GM19025 (cell line): Measurements from ENCODE around the gene ABCG5.

Experiments used
- ATAC-seq: cut with Tn5 transposase; IDR thresholded peaks from one replicate; pipeline ENCODE4 v1.9.1; 2021; ENCODE audit warnings: mild to moderate bottlenecking, low read depth, moderate library complexity; ENCODE audit not compliant: unreplicated experiment

ABCG5 gene

DNA sequence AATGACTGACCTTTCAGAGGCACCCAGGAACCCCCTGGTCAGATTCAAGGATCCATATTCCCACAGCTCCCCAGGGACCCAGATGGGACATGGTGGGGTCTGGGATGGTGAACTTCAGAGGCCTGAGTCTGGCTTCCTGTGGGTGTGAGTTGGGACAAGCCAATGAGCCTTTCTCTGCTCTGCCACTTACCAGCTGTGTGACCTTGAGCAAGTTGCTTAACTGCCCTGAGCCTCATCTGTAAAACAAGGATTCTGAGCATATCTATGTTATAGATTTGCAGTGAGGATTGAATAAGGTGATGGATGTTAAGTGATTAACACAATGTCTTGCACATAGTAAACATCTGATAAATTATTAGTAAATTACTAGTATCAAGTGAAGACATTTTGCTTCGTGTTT, 6.5 kb upstream of the ABCG5 start:
- ATAC-seq, result no peak

DNA sequence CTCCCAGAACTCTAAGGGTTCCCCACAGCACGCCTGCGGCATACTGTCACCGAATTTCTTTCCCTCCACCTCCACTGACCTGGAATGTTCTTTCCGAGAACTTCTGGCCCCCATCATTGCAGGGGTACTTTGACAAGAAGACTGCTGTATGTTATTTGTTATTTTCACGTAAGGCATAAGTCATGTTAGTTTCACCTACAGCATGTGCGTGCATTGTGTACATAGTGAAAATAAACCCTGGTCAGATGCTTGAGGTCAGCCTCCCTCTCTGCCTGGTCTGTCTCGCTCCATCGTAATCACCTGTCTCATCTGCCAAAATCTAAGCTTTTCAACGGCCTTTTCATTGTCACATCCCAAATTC, 4.2 kb upstream of the ABCG5 start:
- ATAC-seq, result no peak

DNA sequence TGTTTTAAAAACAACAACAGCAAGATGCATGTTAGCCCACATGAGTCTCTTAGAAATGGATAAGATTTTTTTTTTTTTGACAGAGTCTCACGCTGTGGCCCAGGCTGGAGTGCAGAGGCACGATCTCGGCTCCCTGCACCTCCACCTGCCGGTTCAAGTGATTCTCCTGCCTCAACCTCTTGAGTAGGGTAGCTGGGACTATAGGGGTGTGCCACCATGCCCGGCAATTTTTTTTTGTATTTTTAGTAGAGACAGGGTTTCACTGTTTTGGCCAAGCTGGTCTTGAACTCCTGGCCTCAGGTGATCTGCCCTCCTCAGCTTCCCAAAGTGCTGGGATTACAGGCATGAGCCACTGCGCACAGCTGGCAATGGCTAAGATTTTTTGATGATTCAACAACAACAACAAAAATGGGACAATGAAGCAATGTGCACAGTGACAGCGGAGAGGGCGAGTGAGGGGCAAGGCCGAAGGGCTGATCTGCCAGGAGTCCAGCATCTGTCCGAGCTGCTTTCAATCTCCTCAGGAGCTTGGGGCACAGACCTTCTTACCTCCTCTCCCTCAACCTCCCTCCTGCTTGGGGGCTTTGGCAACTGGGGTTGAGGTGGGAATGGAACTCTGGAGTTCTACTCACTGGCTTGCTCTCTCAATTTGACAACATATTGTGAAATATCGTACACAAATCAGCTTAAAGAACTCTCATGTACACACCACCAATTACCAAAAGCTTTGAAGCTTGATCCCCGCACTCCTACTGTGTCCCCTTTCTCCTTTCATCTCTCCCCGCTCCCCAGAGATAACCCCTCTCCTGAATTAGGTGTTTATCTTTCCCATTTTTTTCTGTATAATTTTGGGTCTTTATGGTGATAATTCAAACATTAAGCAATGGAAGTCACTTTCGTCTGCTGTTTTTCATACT, 3.6 kb upstream of the ABCG5 start:
- no peak for ATAC-seq

DNA sequence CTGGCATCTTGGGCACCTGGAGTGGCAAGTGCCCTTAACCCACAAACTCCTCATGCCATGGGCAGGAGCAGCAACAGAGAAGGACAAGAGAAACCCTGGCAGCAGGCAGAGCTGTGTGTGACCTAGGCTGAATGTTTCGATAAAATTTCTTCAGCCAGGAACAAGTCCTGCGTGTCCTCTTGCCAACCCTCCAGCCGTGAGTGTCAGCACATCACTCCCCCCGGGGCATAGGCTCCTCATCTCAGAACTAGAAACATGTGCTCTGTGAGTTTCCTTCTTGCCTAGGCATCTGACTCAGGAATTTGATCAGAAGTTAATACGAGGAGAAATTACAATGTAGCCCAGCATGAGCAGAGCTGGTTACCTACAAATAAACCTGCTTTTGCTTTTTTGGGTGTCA, 2.3 kb upstream of the ABCG5 start:
- ATAC-seq, result no peak

DNA sequence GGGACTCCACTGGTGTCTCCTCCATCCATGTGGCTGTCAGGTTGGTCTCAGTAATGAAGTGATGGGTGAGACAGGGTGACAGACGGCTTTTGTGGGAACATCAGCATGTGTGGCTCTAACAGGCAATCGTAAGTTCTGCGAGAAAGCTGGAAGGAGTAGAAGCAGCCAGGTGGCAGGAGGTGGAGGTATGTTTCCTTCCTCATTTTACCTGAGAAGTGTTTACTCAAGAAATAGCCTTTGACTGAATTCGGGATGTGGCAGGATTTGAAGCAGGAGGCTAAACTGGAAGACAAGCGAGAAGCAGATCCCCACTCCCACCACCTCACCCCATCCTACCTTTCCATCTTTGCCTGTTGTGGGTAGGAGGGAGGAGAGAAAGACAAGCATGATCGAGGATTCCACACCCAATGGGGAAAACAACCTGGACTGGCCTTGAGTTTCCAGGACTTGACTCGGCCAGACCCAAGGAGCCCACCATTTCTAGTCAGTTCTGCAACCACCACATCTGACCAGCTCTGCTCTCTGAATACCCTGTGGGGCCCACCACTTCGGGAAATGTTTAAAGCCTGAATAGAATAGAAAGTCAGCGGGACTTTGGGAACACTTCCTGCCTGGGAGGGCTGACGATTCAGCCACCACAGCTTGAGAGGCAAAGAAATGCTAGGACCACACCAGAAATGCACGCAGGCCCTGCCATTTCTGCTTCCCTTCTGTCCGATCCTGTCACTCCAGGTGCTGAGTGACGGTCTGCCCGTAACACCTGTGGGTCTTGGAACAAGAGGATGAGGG, 1.3 kb upstream of the ABCG5 start:
- no peak for ATAC-seq

DNA sequence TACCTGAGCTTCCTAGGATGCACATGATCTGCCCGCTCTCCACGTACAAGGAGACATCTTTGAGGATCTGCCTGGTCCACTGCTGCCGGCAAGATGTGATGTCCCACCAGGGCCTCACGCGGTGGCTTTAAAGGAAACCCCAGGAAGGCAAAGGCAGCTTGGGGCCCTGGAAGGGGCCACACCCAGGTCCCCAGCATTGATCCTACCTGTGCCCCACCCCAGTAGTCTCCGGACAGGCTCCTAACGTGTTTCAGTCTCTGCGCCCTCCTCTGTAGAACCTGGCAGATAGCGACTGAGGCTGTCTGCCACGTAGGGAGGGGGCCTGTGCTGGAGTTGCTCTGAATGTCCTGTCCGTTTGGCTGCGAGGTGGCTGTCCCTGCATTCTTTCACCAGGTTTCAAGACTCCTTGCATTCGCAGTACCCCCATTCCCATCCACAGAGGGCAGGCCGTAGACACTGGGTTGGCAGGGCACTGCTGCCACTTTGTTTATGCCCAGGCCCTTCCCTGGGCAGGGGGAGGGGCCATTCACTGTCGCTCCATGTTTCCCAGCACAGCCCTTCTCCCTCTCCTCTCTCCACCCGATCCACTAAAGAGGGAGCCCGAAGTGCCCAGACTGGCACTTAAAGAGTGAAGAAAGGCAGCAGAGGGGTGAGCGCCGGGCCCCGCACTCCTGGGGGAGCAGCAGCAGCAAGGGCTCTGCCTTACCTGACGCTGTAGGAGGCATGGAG, 644 bp downstream of the ABCG5 start:
- no peak for ATAC-seq

DNA sequence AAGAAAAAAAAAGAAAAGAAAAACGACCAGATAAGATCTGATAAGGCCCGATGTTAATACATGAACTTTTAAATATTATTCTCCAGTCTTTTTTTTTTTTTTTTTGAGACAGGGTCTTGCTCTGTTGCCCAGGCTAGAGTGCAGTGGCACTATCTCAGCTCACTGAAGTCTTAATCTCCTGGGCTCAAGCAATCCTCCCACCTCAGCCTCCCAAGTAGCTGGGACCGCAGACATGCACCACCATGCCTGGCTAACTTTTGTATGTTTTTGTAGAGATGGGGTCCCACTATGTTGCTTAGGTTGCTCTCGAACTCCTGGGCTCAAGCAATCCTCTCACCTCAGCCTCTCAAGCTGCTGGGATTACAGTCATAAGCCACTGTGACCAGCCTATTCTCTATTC, 1.6 kb downstream of the ABCG5 start:
- no peak for ATAC-seq

DNA sequence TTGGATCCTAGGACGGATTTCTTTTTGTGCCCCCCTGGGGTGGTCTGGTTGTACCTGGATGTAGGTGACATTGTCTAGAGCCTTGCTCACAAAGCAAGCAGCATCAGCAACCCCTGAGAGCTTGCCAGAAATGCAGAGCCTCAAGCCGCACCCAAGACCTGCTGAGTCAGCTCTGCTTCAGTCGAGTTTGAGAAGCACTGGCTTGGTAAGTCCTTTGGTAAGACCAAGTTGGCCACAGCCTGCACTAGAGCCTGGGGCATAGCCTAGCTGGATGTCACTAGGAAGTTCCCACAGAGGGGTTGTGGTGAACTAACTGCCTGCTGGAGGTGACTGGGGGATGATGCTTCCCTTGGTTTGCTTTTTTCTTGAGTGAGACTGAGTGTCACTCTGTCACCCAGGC, 6.2 kb downstream of the ABCG5 start:
- no peak for ATAC-seq

DNA sequence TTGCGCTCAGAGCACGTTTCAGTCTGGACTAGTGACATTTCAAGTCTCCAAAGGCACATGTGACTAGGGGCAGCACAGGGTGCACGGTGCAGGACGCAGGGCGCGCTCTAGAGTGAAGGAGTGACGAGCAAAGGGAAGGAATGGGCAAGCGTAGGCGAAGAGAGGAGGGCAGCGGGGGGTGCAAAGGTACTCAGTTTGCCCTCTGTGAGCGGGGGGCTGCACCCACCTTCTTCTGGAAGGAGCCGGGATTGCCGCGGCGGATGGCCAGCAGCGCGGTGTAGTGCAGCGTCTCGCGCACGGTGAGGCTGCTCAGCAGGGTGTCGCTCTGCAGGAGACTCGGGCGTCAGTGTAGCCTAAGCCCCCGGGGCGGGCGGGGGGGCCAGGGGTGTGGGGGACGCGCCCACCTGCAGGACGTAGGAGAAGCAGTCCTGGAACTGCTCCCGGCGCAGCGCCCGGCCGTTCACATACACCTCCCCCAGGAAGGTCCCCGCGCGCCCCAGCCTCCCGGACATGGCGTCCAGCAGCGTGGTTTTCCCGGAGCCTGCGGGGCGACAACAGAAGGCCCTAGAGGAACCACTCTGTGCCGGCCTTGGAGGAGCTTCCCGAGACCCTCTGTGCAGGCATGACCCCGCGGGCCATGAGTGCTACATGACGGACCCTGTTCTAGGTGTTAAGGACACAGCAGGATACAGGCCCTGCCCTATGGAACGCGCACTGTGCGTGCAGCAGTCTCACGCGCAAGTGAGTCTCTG, 6.9 kb downstream of the ABCG5 start:
- ATAC-seq, result no peak

DNA sequence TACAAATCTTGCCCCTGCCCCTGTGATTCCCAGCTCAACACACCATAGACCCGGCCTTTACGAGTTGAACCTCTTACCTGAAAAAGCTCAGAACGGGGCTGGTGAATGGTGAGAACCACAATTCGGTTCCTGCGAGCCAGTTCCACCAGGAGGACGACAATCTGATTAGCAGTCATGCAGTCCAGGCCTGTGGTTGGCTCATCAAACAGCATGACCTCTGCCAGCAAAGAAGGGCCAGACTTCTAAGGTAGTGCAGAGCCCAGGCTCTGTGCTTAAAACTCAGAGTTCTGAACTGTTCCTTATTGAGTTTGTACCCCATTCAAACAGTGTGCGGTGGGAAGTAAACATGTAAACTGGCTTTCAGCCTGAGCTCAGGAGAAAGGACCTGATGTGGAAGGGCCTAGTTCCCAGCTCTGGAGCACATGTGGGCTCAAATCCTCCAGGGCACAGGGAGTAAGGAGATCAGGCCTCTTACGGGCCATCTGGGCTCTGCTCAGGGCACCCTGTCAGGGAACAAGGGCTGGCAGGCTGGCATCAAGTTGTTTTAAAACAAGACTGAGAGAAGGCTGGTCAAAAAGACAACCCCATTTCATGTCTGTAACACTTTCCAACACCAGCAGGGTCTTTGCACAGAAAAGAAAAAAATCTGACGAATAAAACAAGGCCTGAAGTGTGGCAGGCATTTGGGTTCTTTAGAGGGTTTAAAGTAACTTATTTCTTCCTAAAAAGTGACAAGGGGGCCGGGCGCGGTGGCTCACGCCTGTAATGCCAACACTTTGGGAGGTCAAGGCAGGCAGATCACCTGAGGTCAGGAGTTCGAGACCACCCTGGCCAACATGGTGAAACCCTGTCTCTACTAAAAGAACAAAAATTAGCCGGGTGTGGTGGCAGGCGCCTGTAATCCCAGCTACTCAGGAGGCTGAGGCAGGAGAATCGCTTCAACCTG, 12.1 kb downstream of the ABCG5 start:
- ATAC-seq, result no peak

DNA sequence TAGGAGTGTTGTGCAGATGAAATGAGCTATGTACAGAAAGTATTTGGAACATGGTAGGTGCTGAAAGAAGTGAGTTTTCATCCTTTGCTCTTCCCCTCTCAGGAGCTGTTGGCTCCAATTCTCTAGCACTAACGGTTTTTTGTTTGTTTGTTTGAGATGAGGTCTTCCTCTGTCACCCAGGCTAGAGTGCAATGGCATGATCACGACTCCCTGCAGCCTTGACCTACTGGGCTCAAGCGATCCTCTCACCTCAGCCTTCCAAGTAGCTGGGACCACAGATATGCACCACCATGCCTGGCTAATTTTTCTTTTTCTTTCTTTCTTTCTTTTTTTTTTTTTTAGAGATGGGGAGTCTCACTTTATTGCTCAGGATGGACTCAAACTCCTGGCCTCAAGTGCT, 12.8 kb downstream of the ABCG5 start:
- no peak for ATAC-seq

DNA sequence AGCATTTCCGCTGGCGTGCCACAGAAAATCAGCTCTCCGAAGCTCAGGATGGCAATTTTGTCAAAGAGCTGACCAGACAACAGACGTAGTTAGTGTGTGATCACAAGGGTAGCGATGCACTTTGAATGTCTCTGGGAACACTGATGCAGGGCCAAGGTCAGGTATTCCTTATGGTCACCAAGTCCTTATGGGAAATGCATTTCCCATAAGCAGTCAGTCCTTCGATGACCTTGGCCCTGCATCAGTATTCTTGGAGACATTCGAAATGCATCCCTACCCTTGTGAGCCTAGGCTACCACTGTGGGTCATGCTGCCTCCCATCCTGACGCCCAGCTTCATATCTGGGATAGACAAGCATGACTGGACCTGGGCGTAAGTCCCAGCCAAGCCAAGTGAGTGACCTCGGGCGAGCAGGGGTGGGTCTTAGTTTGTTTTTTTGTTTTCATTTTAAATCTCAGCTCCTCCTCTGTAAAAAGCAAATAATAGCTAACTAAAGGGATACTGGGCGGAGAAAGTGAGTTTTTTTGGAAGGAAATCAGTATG, 13.6 kb downstream of the ABCG5 start:
- no peak for ATAC-seq

DNA sequence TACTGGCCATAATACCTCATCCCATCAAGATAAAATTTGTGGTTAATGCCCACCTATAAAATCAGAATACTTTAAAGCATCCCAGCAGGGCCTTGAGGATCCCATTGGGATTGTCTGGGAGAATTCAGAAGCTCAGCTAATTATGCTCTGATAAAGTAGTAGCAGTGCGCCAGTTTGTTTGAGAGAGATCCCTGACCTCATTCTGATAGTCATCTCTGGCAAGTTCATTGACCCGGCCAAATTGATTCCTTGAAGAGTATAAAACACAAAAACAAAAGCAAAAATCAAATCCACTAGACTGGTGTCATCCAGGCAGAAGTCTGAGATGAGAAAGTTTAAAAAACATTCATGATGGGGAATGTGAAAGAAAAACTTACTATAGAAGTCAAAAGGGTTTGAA, 14.1 kb downstream of the ABCG5 start:
- no peak for ATAC-seq

DNA sequence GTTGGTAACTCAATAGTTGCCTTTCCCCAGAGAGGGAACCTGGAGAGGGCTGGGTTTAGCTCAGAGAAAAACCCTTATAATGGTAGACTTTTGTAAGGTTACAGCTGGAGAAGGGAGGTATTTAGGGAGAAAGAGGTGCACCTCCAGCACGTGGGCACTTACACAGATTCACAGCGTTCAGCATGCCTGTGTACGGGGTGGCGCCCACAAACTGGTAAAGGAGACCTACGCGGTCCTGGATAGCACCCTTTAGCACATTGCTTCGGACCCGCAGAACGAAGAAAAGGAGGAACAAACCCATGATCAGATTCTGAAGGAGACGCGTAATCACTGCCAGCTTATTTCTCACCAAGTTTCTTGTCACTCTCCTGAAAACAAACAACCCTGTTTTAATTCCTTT, 14.9 kb downstream of the ABCG5 start:
- ATAC-seq, result no peak

DNA sequence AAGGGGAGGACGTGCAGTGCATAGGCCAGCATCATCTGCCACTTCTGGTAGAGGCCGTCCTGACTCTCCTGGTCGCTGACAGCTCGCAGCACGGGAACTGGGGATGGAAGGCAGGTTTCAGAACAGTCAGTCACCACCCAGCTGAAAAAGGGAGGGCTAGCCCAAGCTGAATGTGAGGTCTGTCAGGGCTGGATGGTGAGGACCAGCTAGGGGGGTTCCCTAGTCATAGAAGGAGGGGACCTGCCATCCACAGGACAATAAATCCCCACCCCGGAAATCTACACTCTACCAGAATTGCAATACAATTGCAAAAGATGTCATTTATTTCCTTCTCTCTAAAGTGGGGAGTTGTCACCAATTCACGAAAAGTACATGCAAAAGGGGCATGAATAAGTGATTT, 15.8 kb downstream of the ABCG5 start:
- ATAC-seq, result no peak

DNA sequence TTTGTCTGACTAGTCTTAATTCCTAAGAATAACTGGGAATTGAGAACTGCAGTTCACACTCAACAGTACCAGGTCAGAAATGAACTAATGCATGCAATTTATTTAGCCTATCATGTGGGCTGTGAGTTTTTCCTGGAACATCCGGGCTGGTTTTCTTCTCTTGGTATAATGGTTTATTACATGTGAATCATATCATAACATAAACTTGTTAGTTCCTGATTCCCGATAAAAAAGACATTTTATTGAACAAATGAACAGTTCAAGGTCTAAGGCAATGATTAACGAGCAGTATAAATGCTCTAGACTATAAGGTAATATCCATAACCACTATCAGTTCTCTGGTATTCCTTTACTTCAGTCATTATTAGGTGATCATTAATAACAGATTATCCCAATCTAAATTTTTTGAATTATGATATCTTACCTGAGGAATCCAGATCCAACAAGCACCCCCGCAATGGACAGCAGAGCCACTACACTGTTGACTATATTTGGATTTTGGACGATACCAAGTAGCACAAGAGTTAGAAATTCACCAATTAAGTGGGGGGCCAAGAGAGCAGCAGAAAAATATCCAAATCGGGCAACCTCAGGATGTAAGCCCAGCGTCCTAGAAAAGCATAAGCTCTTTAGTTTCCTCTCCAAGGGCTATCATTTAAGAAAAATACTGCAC, 19.0 kb downstream of the ABCG5 start:
- ATAC-seq, result no peak

DNA sequence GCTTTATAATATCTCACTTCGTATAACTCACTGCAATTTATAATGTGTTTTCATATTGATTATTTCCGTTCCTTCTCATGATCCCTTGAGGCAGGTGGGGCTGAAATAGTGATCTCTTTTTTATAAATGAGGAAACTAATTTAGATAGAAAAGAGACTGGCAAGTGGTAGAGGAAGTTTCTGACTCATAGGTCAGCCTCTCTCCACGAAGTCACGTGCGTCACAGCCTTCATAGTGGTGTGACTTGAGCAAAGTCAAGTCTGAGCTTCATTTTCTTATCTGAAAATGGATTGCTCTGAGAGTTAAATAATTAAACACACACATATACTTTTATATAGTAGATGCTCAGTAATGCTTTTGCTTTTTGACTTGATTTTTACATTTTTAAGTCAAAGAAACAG, 19.9 kb downstream of the ABCG5 start:
- no peak for ATAC-seq

DNA sequence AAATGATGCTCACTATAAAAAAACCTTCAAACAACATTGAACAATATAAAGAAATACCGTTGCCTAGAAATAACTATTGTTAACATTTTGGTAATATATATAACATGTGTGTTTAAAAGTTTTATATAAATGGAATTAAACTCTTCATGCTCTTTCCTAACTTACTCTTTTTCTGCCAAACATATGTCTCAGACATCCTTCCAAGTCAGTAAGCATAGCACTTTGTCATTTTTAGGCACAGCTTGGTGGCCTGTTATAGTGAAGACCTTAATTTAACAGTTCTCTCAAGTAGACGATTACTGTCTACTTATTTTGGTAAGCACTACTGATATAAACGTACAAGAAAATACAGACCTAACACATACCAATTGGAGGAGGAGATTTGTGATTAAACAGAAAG, 23.9 kb downstream of the ABCG5 start:
- ATAC-seq, result no peak

DNA sequence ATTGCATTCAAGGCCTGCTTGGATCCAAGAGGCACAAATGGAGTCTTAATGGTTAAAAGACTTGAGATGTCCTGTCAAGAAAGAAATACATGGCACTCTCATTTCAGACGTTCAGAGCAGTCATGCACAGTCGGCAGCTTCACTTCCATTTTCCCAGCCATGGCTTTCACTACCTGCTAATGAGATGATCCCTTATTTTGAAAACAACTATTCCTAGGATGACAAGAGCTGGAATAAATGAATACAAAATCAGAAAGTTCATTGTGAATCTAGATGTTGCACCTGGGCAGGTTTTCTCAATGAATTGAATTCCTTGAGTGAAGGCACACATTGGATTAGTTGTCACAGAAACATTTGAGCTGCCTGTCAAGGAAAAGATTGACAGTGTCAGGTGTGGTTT, 25.7 kb downstream of the ABCG5 start:
- no peak for ATAC-seq
